Spleen (tissue), 11 donors: Measurements from ENCODE around the gene GRXCR1. TPM values are rescaled to one million over a fixed set of nuclear protein-coding genes. Genes with fewer than 3 reads are reported as not detected.

ENCODE experiments used
- DNase-seq: peaks from one replicate; pipeline ENCODE4 v3.0.0-alpha.2; 2020
- H3K27ac ChIP-seq, 8 donors: fragments of 200-600 bp; sonication (generic) in 7 of 8; 1 replicate in 4 of 8; 2 replicates in 4 of 8; pipeline versions ENCODE4 v1.5.0 to v1.8.0; 2016 to 2021; ENCODE audit warnings: inconsistent platforms in 4 of 8, mild to moderate bottlenecking in 4 of 8, moderate library complexity in 1 of 8
- H3K27me3 ChIP-seq, 7 donors: fragments of 200-600 bp; sonication (generic) in 6 of 7; replicated peaks in 1 of 7; 1 replicate in 4 of 7; 2 replicates in 3 of 7; pipeline versions ENCODE4 v1.5.0 to v1.8.0; 2016 to 2021; ENCODE audit warnings: inconsistent platforms in 3 of 7, mild to moderate bottlenecking in 1 of 7
- H3K36me3 ChIP-seq, 6 donors: fragments of 200-600 bp; sonication (generic) in 5 of 6; 1 replicate in 4 of 6; 2 replicates in 2 of 6; pipeline versions ENCODE4 v1.5.0 to v1.8.0; 2016 to 2021; ENCODE audit warnings: inconsistent platforms in 2 of 6
- H3K4me1 ChIP-seq, 6 donors: fragments of 200-600 bp; sonication (generic) in 5 of 6; 1 replicate in 3 of 6; 2 replicates in 3 of 6; pipeline versions ENCODE4 v1.5.0 to v1.8.0; 2016 to 2021; ENCODE audit warnings: inconsistent platforms in 3 of 6
- H3K4me3 ChIP-seq, 8 donors: fragments of 200-600 bp; sonication (generic) in 7 of 8; 1 replicate in 4 of 8; 2 replicates in 4 of 8; pipeline versions ENCODE4 v1.5.0 to v1.8.0; 2016 to 2021; ENCODE audit warnings: inconsistent platforms in 4 of 8, mild to moderate bottlenecking in 4 of 8, moderate library complexity in 2 of 8
- H3K9me3 ChIP-seq, 8 donors: fragments of 200-600 bp; sonication (generic) in 7 of 8; 1 replicate in 4 of 8; 2 replicates in 4 of 8; pipeline versions ENCODE4 v1.5.0 to v1.8.0; 2016 to 2021; ENCODE audit warnings: inconsistent platforms in 4 of 8
- CTCF ChIP-seq, 11 experiments: fragments of 200-600 bp in 7 of 11; fragments of 450-650 bp in 4 of 11; sonication (generic) in 4 of 11; IDR thresholded peaks in 8 of 11; conservative IDR thresholded peaks in 3 of 11; 1 replicate in 7 of 11; 2 replicates in 4 of 11; pipeline versions ENCODE4 v1.4.0 to v1.8.0; 2016 to 2021; ENCODE audit warnings: antibody characterized with exemption in 11 of 11, inconsistent platforms in 4 of 11, mild to moderate bottlenecking in 1 of 11
- POLR2A ChIP-seq, 3 donors: fragments of 450-650 bp; IDR thresholded peaks; one replicate each; pipeline ENCODE4 v1.5.1; 2017; ENCODE audit warnings: antibody characterized with exemption in 3 of 3, mild to moderate bottlenecking in 1 of 3
- POLR2AphosphoS5 ChIP-seq, 3 donors: sonication (generic); formaldehyde crosslinking; IDR thresholded peaks; one replicate each; pipeline ENCODE4 v1.5.1; 2017; ENCODE audit warnings: antibody characterized with exemption in 3 of 3
- WGBS, 5 donors: extraction: QIAGEN DNeasy Blood & Tissue Kit in 3 of 5; methylation state at CpG; one replicate each; pipeline versions ENCODE4 v1.1.5 to v1.1.7; 2013 to 2018; 5-methylcytosine and 5-hydroxymethylcytosine counted together
- intact Hi-C: fragments of 100-400 bp; cut with DNase I; formaldehyde crosslinking; loops from one replicate; pipeline ENCODE4 v1.15.0; 2023; ENCODE audit warnings: low total_unique reads
- polyA plus RNA-seq, 3 donors: library from polyadenylated mRNA; stranded (reverse); fragments of 200-250 nt; gene quantifications; one replicate each; pipeline ENCODE4 v1.2.1, GENCODE V29; 2013
- total RNA-seq, 7 donors: library from RNA; depleted of rRNA in 3 of 7; stranded (reverse); fragments of >200 nt in 3 of 7; fragmentation: NEBNext Ultra II Directional in 4 of 7; extraction: Animal tissue kit (Norgen Biotek cat#: 25700) in 4 of 7; gene quantifications; one replicate each; pipeline versions ENCODE4 v1.1.0 to v1.2.1, GENCODE V29; 2016 to 2021
- donor health status: healthy with polysubstance abuse.
- donor health status: DM: no; HTN: no; CAD: no; lungs with moderate emphysema.
- donor health status: DM: no; HTN: no; CAD: no.
- donor health status: Bipolar disorder and iron deficiency.
- donor health status: healthy.
- donor health status: DM: no; HTN: no; CAD: no.
- donor health status: DM: yes; HTN: yes; CAD: no.

The GRXCR1 gene
- total and polyA plus RNA-seq, 10 donors = not detected

GRCh38 chr4:42923431-42923830, 30.9 kb downstream of the GRXCR1 start:
- no peak overlapping the region for H3K27ac ChIP-seq
- intact Hi-C loops = no loop called here
- DNase-seq = no peak
- H3K9me3 ChIP-seq = no peaks in the 10 kb centered on the region
- H3K27me3 ChIP-seq = peaks cover 0 to 3% (median 0%) of the 10 kb centered on the region in 7 donors
- no peaks in the 10 kb centered on the region for H3K36me3 ChIP-seq
- H3K4me3 ChIP-seq = no peak overlapping the region
- no peak for TF ChIP-seq POLR2A (IDR thresholded peaks at IDR 0.05)
- no peak for TF ChIP-seq POLR2AphosphoS5 (IDR thresholded peaks at IDR 0.05)
- H3K4me1 ChIP-seq = no peaks in the 10 kb centered on the region

- WGBS, 5 donors = 41 to 54% (median 51%) methylated on average over 3 of the region's 3 CpGs
- TF ChIP-seq POLR2A (IDR thresholded peaks at IDR 0.05) (no peak), CTCF (IDR thresholded peaks at IDR 0.05 in 8 of 11, conservative IDR thresholded peaks at IDR 0.05 in 3 of 11) (no peak), POLR2AphosphoS5 (IDR thresholded peaks at IDR 0.05) (no peak)
These were observed 33.4 kb downstream of the GRXCR1 start for GRCh38 chr4:42925921-42926320.

GRCh38 chr4:42927946-42928345, 35.4 kb downstream of the GRXCR1 start:
- 69 to 85% (median 81%) methylated on average over 3 of the region's 3 CpGs for WGBS, 5 donors
- TF ChIP-seq POLR2A (IDR thresholded peaks at IDR 0.05) (no peak), CTCF (IDR thresholded peaks at IDR 0.05 in 8 of 11, conservative IDR thresholded peaks at IDR 0.05 in 3 of 11) (no peak), POLR2AphosphoS5 (IDR thresholded peaks at IDR 0.05) (no peak)
- no peaks in the 10 kb centered on the region for H3K9me3 ChIP-seq
- peaks cover 0 to 3% (median 0%) of the 10 kb centered on the region in 7 donors for H3K27me3 ChIP-seq
- intact Hi-C loops = no loop called here
- H3K4me3 ChIP-seq = no peak overlapping the region
- no peaks in the 10 kb centered on the region for H3K4me1 ChIP-seq
- H3K36me3 ChIP-seq = no peaks in the 10 kb centered on the region
- no peak for DNase-seq
- H3K27ac ChIP-seq = no peak overlapping the region

More at GRCh38 chr4:42925921-42926320, 33.4 kb downstream of the GRXCR1 start:
- Histone ChIP-seq H3K4me1 (no peaks in the 10 kb centered on the region), H3K4me3 (no peak overlapping the region), H3K36me3 (no peaks in the 10 kb centered on the region), H3K27me3 (peaks cover 0 to 3% (median 0%) of the 10 kb centered on the region in 7 donors), H3K27ac (no peak overlapping the region), H3K9me3 (no peaks in the 10 kb centered on the region)
- intact Hi-C loops = no loop called here
- no peak for DNase-seq

GRCh38 chr4:42928582-42928981, 36.1 kb downstream of the GRXCR1 start:
- intact Hi-C loops = no loop called here
- H3K27me3 ChIP-seq = peaks cover 0 to 2% (median 0%) of the 10 kb centered on the region in 7 donors
- no peak for DNase-seq

More at GRCh38 chr4:42928582-42928981, 36.1 kb downstream of the GRXCR1 start:
- Histone ChIP-seq H3K4me1 (no peaks in the 10 kb centered on the region), H3K9me3 (no peaks in the 10 kb centered on the region), H3K4me3 (no peak overlapping the region), H3K36me3 (no peaks in the 10 kb centered on the region), H3K27ac (no peak overlapping the region)
- TF ChIP-seq POLR2A (IDR thresholded peaks at IDR 0.05) (no peak), POLR2AphosphoS5 (IDR thresholded peaks at IDR 0.05) (no peak), CTCF (IDR thresholded peaks at IDR 0.05 in 8 of 11, conservative IDR thresholded peaks at IDR 0.05 in 3 of 11) (no peak)
